ENCODE results near the gene DAPK2.

DNA sequence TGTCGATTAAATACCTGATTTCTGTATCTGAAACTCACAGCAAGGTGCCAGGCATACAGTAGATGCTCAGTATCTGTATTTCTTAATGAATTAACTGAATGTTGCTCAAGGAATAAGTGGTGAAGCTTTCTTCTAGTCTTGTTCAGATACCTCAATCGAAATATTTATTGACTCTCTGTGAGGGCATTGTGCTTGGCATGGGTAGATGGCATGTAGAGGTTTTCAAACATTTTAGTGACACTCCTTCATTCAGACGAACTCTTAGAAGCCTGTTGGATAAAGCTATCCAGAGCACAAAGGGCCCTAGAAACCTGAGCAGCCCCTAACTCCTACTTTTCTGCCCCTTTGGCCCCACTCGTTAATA is 49.1 kb upstream of the DAPK2 start:
- TF ChIP-seq, protein P1, sequence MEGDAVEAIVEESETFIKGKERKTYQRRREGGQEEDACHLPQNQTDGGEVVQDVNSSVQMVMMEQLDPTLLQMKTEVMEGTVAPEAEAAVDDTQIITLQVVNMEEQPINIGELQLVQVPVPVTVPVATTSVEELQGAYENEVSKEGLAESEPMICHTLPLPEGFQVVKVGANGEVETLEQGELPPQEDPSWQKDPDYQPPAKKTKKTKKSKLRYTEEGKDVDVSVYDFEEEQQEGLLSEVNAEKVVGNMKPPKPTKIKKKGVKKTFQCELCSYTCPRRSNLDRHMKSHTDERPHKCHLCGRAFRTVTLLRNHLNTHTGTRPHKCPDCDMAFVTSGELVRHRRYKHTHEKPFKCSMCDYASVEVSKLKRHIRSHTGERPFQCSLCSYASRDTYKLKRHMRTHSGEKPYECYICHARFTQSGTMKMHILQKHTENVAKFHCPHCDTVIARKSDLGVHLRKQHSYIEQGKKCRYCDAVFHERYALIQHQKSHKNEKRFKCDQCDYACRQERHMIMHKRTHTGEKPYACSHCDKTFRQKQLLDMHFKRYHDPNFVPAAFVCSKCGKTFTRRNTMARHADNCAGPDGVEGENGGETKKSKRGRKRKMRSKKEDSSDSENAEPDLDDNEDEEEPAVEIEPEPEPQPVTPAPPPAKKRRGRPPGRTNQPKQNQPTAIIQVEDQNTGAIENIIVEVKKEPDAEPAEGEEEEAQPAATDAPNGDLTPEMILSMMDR (IDR thresholded peaks at IDR 0.05) = no peak
- TF ChIP-seq POLR2A (IDR thresholded peaks at IDR 0.05; ENCODE audit: low read length) (no peak), RARB (CRISPR knock-in tag; IDR thresholded peaks at IDR 0.05) (no peak), RCOR1 (IDR thresholded peaks at IDR 0.05; ENCODE audit: low read depth, low read length) (no peak), CEBPB (IDR thresholded peaks at IDR 0.05) (no peak), RAD21 (conservative IDR thresholded peaks at IDR 0.05 in 1 of 2, IDR thresholded peaks at IDR 0.05 in 1 of 2) (no peak), EP300 (IDR thresholded peaks at IDR 0.05) (no peak), BHLHE40 (IDR thresholded peaks at IDR 0.05; ENCODE audit: low read depth, low read length) (no peak), ZC3H11A (IDR thresholded peaks at IDR 0.05) (no peak), CHD2 (IDR thresholded peaks at IDR 0.05; ENCODE audit: low read length, partially characterized antibody) (no peak), HOXB5 (CRISPR knock-in tag; IDR thresholded peaks at IDR 0.05) (no peak)
- TF ChIP-seq, protein P2, sequence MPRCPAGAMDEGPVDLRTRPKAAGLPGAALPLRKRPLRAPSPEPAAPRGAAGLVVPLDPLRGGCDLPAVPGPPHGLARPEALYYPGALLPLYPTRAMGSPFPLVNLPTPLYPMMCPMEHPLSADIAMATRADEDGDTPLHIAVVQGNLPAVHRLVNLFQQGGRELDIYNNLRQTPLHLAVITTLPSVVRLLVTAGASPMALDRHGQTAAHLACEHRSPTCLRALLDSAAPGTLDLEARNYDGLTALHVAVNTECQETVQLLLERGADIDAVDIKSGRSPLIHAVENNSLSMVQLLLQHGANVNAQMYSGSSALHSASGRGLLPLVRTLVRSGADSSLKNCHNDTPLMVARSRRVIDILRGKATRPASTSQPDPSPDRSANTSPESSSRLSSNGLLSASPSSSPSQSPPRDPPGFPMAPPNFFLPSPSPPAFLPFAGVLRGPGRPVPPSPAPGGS (IDR thresholded peaks at IDR 0.05) = no peak
- TF ChIP-seq, protein P3, sequence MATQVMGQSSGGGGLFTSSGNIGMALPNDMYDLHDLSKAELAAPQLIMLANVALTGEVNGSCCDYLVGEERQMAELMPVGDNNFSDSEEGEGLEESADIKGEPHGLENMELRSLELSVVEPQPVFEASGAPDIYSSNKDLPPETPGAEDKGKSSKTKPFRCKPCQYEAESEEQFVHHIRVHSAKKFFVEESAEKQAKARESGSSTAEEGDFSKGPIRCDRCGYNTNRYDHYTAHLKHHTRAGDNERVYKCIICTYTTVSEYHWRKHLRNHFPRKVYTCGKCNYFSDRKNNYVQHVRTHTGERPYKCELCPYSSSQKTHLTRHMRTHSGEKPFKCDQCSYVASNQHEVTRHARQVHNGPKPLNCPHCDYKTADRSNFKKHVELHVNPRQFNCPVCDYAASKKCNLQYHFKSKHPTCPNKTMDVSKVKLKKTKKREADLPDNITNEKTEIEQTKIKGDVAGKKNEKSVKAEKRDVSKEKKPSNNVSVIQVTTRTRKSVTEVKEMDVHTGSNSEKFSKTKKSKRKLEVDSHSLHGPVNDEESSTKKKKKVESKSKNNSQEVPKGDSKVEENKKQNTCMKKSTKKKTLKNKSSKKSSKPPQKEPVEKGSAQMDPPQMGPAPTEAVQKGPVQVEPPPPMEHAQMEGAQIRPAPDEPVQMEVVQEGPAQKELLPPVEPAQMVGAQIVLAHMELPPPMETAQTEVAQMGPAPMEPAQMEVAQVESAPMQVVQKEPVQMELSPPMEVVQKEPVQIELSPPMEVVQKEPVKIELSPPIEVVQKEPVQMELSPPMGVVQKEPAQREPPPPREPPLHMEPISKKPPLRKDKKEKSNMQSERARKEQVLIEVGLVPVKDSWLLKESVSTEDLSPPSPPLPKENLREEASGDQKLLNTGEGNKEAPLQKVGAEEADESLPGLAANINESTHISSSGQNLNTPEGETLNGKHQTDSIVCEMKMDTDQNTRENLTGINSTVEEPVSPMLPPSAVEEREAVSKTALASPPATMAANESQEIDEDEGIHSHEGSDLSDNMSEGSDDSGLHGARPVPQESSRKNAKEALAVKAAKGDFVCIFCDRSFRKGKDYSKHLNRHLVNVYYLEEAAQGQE (IDR thresholded peaks at IDR 0.05) = no peak
- TF ChIP-seq, protein P4, sequence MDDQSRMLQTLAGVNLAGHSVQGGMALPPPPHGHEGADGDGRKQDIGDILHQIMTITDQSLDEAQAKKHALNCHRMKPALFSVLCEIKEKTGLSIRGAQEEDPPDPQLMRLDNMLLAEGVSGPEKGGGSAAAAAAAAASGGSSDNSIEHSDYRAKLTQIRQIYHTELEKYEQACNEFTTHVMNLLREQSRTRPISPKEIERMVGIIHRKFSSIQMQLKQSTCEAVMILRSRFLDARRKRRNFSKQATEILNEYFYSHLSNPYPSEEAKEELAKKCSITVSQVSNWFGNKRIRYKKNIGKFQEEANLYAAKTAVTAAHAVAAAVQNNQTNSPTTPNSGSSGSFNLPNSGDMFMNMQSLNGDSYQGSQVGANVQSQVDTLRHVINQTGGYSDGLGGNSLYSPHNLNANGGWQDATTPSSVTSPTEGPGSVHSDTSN (IDR thresholded peaks at IDR 0.05) = no peak

Measured in A549 (cell line).